RWPE1 (cell line): ENCODE results near the gene DGKI.
A peak's percentile ranks its signal among the peaks of the same experiment; 100 is the strongest.

ENCODE experiments used
- CTCF ChIA-PET: fragments of 350-600 bp; sonication (Branson Sonifier 250); formaldehyde crosslinking; extraction: SDS; loops from one replicate; lab custom pipeline; 2021; lab: Yijun Ruan, JAX
- POLR2A ChIA-PET: fragments of 400-600 bp; formaldehyde crosslinking; extraction: SDS; loops from one replicate; lab custom pipeline; 2020; ENCODE audit warnings: antibody characterized with exemption; ENCODE audit not compliant: low non-redundant PET; lab: Yijun Ruan, JAX
- DNase-seq: peaks from one replicate; pipeline ENCODE4 v3.0.0; 2012; ENCODE audit warnings: low spot score
- H3K27ac ChIP-seq: fragments of 450-650 bp; 2 replicates; pipeline ENCODE4 v1.5.1; 2017
- TF ChIP-seq, protein P1 (sequence below): fragments of 450-650 bp; conservative IDR thresholded peaks from 2 replicates; pipeline ENCODE4 v1.5.1; 2017; ENCODE audit warnings: low read depth, mild to moderate bottlenecking

DGKI gene

DNA sequence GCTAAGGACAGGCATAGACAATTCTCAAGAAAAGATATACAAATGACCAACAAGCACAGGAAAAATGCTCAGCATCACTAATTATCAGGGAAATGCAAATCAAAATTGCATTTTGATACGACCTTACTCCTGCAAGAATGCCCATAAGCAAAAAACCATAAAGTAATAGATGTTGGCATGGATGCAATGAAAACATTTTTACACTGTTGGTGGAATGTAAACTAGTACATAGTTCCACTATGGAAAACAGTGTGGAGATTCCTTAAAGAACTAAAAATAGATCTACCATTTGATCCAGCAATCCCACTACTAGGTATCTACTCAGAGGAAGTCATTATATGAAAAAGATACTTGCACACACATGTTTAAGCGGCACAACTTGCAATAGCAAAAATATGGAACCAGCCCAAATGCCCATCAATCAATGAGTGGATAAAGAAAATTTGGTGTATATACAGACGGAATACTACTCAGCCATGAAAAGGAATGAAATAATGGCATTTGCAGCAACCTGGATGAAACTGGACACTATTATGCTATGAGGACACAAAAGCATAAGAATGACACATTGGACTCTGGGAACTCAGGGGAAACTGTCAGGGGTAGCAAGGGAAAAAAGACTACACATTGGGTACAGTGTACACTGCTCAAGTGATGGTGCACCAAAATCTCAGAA, 59.3 kb downstream of the DGKI start:
- POLR2A ChIA-PET: no interaction called here
- CTCF ChIA-PET: no interaction called here
- TF ChIP-seq, protein P1, sequence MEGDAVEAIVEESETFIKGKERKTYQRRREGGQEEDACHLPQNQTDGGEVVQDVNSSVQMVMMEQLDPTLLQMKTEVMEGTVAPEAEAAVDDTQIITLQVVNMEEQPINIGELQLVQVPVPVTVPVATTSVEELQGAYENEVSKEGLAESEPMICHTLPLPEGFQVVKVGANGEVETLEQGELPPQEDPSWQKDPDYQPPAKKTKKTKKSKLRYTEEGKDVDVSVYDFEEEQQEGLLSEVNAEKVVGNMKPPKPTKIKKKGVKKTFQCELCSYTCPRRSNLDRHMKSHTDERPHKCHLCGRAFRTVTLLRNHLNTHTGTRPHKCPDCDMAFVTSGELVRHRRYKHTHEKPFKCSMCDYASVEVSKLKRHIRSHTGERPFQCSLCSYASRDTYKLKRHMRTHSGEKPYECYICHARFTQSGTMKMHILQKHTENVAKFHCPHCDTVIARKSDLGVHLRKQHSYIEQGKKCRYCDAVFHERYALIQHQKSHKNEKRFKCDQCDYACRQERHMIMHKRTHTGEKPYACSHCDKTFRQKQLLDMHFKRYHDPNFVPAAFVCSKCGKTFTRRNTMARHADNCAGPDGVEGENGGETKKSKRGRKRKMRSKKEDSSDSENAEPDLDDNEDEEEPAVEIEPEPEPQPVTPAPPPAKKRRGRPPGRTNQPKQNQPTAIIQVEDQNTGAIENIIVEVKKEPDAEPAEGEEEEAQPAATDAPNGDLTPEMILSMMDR: no peak
- no peak for DNase-seq
- no peak overlapping the region for H3K27ac ChIP-seq

DNA sequence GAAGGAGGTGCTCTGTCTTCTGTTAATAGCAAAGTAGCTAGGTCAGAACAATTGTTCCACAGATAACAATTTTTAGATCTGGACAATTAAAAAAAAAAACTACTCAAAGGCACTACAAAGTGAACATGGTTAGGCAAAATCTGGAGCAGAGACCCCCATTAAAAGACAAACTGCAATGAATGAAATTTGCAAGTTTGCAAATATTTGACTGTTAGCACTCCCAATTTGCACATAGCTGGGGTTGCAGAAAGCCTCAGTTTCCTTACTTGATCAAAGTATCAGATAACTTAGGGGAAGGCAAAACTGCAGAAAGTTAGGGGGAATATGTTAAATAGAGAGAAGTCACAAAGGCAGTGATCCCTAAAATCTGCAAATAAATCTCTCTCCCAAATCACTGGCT, 68.3 kb downstream of the DGKI start:
- ChIA-PET CTCF (no interaction called here), POLR2A (no interaction called here)
- H3K27ac ChIP-seq: no peak overlapping the region
- DNase-seq: no peak
- TF ChIP-seq, protein P1: no peak

DNA sequence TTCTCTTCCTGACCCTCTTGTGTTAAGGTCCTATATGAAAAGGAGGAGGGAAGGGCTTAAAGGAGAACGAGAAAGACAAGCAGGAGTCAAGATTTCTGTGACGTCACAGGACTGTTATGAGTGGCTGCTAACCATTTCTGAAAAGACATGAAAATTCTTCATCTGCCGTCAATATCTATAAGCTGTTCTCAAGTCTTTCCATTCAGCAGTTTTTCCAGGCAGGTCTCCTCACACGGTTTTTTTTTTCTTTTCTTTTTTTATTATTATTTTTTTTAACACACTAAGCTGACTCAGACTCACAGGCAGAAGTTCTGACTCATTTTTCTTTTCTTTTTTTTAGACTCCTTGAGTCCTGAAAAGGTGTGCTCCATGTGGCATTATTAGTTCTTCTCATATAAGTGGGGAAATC, 72.0 kb downstream of the DGKI start:
- ChIA-PET CTCF (interaction anchor here (0.8 kb wide), 1 partner anchor 58 kb away, joined by 3 read pairs; no protein-coding TSS in a partner anchor), POLR2A (no interaction called here)
- TF ChIP-seq, protein P1: no peak
- DNase-seq: peak; percentile 8
- H3K27ac ChIP-seq: no peak overlapping the region

DNA sequence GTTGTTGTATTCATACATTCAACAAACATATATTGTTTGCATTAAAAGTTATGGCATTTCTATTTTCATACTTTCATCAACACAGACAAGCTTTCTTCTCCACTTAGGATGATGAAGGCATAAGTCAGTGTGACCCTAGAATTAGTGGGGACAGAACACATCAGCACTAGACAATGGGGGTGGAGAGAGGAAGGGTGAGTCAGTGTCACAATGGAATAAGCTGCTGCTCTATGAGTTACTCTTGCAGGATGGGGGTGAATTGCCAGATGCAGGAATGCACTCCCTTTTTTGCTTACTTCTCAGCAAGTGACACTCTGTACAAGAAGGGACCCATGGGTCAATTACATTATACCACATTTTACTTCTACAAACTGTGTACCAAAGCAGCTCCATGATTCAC, 74.0 kb downstream of the DGKI start:
- no peak overlapping the region for H3K27ac ChIP-seq
- CTCF ChIA-PET: no interaction called here
- POLR2A ChIA-PET: no interaction called here
- TF ChIP-seq, protein P1: no peak
- no peak for DNase-seq

DNA sequence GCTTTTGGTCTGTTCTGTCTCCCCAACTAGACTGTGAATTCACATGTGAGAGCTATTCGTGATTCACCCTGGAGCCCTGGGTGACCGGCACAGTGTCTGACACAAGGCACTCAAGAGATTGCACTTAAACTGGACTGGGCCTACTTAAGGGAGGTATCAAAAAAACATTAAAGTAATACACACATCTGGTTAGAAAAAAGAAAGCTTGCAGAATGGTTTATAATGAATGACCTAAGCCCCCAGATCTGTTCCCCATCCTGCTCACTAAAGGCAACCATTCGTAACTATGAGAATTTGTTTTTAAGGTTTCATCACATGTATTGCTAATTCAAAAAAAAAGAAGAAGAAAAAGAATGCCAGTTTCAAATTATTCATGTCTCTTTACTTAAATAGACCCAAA, 74.5 kb downstream of the DGKI start:
- no peak for DNase-seq
- ChIA-PET POLR2A (no interaction called here), CTCF (no interaction called here)
- H3K27ac ChIP-seq: no peak overlapping the region
- TF ChIP-seq, protein P1: no peak

DNA sequence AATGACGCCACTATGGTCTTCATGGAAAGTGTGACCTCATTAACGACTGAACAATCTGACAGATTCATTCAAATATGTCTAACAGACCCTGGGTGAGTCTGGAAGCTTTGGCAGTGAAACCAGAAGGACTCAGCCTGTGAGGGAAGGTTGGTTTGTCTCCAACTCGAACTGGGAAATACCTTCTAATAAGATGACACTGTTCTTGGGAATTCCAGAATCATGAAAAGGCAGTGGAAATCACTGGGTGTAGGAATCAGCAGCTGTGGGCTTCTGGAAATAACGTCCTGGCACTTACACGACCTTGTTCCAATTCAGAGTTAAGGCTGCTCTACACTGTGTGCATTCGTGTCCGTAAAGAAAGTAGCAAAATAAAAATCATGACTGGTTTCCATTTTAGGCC, 75.1 kb downstream of the DGKI start:
- TF ChIP-seq, protein P1: no peak
- POLR2A ChIA-PET: no interaction called here

DNA sequence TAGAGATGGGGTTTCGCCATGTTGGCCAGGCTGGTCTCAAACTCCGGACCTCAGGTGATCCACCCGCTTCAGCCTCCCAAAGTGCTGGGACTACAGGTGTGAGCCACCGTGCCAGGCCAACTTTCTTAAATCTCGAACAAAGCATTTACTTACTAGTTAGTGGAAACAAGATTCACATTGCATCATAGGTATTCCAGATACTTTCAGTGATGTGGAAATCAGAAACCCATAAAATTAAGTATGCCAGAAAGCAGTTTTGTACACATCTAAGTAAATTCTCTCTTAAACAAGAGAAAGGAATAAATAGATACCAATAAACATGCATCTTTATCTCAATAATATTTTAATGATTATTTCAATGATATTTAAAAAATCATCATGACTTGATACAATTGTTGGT, 75.5 kb downstream of the DGKI start:
- TF ChIP-seq, protein P1: no peak
- DNase-seq: no peak
- CTCF ChIA-PET: no interaction called here
- no peak overlapping the region for H3K27ac ChIP-seq
- POLR2A ChIA-PET: no interaction called here

More for the DNA sequence above, 75.1 kb downstream of the DGKI start:
- CTCF ChIA-PET: no interaction called here
- no peak for DNase-seq
- no peak overlapping the region for H3K27ac ChIP-seq
